OCI-LY3 (cell line): ENCODE results near the gene PLXNB1.

Source experiments
- EZH2phosphoT487 ChIP-seq: fragments of 200-600 bp; shearing (Covaris generic); IDR thresholded peaks from 2 replicates; pipeline ENCODE4 v1.6.1; 2018; ENCODE audit warnings: antibody characterized with exemption, mixed run types, low read depth
- TF ChIP-seq, protein P1 (sequence below): fragments of 200-600, 300-600 bp; sonication (generic); IDR thresholded peaks from 2 replicates; pipeline ENCODE4 v1.5.1; 2014; ENCODE audit warnings: antibody characterized with exemption, low read length, low read depth

DNA sequence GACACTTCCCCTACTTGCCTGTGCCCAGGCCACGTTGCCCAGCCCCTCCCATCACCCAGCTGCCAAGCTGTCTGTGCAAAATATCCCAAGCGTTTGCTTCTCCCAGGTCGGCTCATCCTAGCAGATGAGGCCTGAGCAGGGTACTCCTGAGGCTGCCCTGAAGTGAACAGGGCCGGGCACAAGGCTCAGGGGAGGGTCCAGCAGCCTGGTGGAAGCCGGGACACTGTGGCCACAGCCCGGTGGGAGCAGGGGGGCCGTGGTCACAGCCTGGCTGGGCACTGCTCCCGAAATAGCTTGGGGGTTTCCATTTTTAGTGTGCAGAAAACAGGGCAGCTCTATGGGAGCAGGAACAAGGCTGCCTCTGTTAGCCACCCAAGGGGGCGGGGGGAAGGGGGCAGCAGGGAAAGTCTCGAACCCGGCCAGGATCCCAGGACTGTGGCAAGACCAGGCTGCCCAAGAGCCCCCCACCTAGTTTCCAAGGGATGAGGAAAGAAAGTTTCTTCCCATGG is 3.4 kb downstream of the PLXNB1 start:
- TF ChIP-seq, protein P1, sequence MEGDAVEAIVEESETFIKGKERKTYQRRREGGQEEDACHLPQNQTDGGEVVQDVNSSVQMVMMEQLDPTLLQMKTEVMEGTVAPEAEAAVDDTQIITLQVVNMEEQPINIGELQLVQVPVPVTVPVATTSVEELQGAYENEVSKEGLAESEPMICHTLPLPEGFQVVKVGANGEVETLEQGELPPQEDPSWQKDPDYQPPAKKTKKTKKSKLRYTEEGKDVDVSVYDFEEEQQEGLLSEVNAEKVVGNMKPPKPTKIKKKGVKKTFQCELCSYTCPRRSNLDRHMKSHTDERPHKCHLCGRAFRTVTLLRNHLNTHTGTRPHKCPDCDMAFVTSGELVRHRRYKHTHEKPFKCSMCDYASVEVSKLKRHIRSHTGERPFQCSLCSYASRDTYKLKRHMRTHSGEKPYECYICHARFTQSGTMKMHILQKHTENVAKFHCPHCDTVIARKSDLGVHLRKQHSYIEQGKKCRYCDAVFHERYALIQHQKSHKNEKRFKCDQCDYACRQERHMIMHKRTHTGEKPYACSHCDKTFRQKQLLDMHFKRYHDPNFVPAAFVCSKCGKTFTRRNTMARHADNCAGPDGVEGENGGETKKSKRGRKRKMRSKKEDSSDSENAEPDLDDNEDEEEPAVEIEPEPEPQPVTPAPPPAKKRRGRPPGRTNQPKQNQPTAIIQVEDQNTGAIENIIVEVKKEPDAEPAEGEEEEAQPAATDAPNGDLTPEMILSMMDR = no peak
- no peak for TF ChIP-seq EZH2phosphoT487
